Parathyroid adenoma (tissue), 2 donors: Measurements from ENCODE around the gene MBLAC1.

ENCODE experiments used
- H2AFZ ChIP-seq: fragments of 300-600 bp; sonication (generic); one replicate; pipeline ENCODE4 v1.7.0; 2017; ENCODE audit warnings: antibody characterized with exemption, mild to moderate bottlenecking
- H3K27ac ChIP-seq: fragments of 300-600 bp; sonication (generic); one replicate; pipeline ENCODE4 v1.7.0; 2017
- H3K27me3 ChIP-seq: fragments of 300-600 bp; sonication (generic); one replicate; pipeline ENCODE4 v1.7.0; 2017; ENCODE audit warnings: low read length; ENCODE audit not compliant: control insufficient read depth, insufficient read depth
- H3K36me3 ChIP-seq: fragments of 300-600 bp; sonication (generic); one replicate; pipeline ENCODE4 v1.7.0; 2017; ENCODE audit warnings: low read length; ENCODE audit not compliant: control insufficient read depth, insufficient read depth
- H3K4me1 ChIP-seq: fragments of 300-600 bp; sonication (generic); one replicate; pipeline ENCODE4 v1.7.0; 2017; ENCODE audit warnings: control low read depth
- H3K4me2 ChIP-seq: fragments of 300-600 bp; sonication (generic); one replicate; pipeline ENCODE4 v1.7.0; 2017; ENCODE audit warnings: low read length
- H3K4me3 ChIP-seq: fragments of 300-600 bp; sonication (generic); one replicate; pipeline ENCODE4 v1.7.0; 2017; ENCODE audit warnings: low read depth, low read length
- H3K79me2 ChIP-seq: fragments of 300-600 bp; sonication (generic); one replicate; pipeline ENCODE4 v1.7.0; 2017; ENCODE audit warnings: control low read depth
- H3K9ac ChIP-seq: fragments of 300-600 bp; sonication (generic); one replicate; pipeline ENCODE4 v1.7.0; 2017; ENCODE audit warnings: mild to moderate bottlenecking
- H3K9me3 ChIP-seq: fragments of 300-600 bp; sonication (generic); one replicate; pipeline ENCODE4 v1.7.0; 2017; ENCODE audit warnings: low read length; ENCODE audit not compliant: control insufficient read depth
- TF ChIP-seq, protein P1 (sequence below): fragments of 300-600 bp; sonication (generic); IDR thresholded peaks from one replicate; pipeline ENCODE4 v1.7.0; 2017; ENCODE audit warnings: antibody characterized with exemption, mild to moderate bottlenecking
- donor health status: primary hyperparathyroidism.

The MBLAC1 gene

GRCh38 chr7:100081535-100082102 is 45.1 kb upstream of the MBLAC1 start, which contains the start of gene ZNF3:
Gene ZNF3, minus strand, starts transcription at chr7:100081723. Its CDS starts 4,366 bp downstream, at chr7:100077357.
- Histone ChIP-seq H3K4me2 (peak within 1 kb of the TSS; percentile 97), H3K27ac (peak within 1 kb of the TSS; percentile 74), H3K9ac (peak within 1 kb of the TSS; percentile 55), H3K36me3 (no peaks in the 10 kb centered on the region), H3K9me3 (no peaks in the 10 kb centered on the region), H3K27me3 (no peaks in the 10 kb centered on the region), H3K79me2 (peaks cover 19% of the 10 kb centered on the region), H2AFZ (peak within 1 kb of the TSS; percentile 79), H3K4me1 (peaks cover 12% of the 10 kb centered on the region), H3K4me3 (peak within 1 kb of the TSS; percentile 78)
- TF ChIP-seq, protein P1, sequence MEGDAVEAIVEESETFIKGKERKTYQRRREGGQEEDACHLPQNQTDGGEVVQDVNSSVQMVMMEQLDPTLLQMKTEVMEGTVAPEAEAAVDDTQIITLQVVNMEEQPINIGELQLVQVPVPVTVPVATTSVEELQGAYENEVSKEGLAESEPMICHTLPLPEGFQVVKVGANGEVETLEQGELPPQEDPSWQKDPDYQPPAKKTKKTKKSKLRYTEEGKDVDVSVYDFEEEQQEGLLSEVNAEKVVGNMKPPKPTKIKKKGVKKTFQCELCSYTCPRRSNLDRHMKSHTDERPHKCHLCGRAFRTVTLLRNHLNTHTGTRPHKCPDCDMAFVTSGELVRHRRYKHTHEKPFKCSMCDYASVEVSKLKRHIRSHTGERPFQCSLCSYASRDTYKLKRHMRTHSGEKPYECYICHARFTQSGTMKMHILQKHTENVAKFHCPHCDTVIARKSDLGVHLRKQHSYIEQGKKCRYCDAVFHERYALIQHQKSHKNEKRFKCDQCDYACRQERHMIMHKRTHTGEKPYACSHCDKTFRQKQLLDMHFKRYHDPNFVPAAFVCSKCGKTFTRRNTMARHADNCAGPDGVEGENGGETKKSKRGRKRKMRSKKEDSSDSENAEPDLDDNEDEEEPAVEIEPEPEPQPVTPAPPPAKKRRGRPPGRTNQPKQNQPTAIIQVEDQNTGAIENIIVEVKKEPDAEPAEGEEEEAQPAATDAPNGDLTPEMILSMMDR = peak; percentile 99

DNA sequence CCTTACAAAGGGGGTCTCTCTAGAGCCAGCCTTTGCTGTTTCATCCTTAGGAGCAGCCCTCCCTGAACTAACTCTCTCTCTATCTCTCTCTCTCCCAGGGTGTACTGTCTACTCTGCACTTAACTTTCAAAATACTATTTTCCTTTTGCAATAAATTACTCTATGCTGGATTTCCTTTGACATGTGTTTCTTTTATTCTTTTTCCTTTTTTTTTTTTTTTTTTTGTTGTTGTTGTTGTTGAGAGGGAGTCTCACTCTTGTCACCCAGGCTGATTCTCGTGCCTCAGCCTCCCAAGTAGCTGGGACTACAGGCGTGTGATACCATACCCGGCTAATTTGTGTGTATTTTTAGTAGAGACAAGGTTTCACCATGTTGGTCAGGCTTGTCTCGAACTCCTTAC is 43.8 kb upstream of the MBLAC1 start:
- Histone ChIP-seq H3K79me2 (peaks cover 15% of the 10 kb centered on the region), H2AFZ (peak overlapping the region; percentile 71), H3K9me3 (no peaks in the 10 kb centered on the region), H3K4me2 (peak overlapping the region; percentile 52), H3K4me1 (peaks cover 13% of the 10 kb centered on the region), H3K9ac (no peak overlapping the region), H3K27me3 (no peaks in the 10 kb centered on the region), H3K36me3 (no peaks in the 10 kb centered on the region), H3K27ac (peak overlapping the region; percentile 74), H3K4me3 (peak overlapping the region; percentile 78)
- TF ChIP-seq, protein P1 = no peak

- H3K4me2 ChIP-seq = no peak overlapping the region
- H3K36me3 ChIP-seq = no peaks in the 10 kb centered on the region
- H3K27ac ChIP-seq = no peak overlapping the region
- H3K27me3 ChIP-seq = no peaks in the 10 kb centered on the region
- H3K9me3 ChIP-seq = no peaks in the 10 kb centered on the region
- no peak overlapping the region for H3K4me3 ChIP-seq
- no peak overlapping the region for H3K9ac ChIP-seq
- TF ChIP-seq, protein P1 = no peak
- peaks cover 19% of the 10 kb centered on the region for H3K4me1 ChIP-seq
- H2AFZ ChIP-seq = no peak overlapping the region
- H3K79me2 ChIP-seq = peaks cover 7% of the 10 kb centered on the region
Observed at GRCh38 chr7:100085515-100085914, 41.3 kb upstream of the MBLAC1 start.

- TF ChIP-seq, protein P1 = no peak
- peaks cover 18% of the 10 kb centered on the region for H3K4me1 ChIP-seq
- H3K27ac ChIP-seq = no peak overlapping the region
- H2AFZ ChIP-seq = no peak overlapping the region
- no peak overlapping the region for H3K4me3 ChIP-seq
- no peak overlapping the region for H3K4me2 ChIP-seq
- no peak overlapping the region for H3K9ac ChIP-seq
- no peaks in the 10 kb centered on the region for H3K79me2 ChIP-seq
- H3K27me3 ChIP-seq = no peaks in the 10 kb centered on the region
- H3K9me3 ChIP-seq = no peaks in the 10 kb centered on the region
- no peaks in the 10 kb centered on the region for H3K36me3 ChIP-seq
Observed at GRCh38 chr7:100087055-100087750, 39.6 kb upstream of the MBLAC1 start.
